22Rv1 (cell line): ENCODE data around the gene PCDH15.

ENCODE experiments used
- CTCF ChIP-seq: fragments of 450-650 bp; IDR thresholded peaks from 2 replicates; pipeline ENCODE4 v1.5.1; 2017; ENCODE audit warnings: mild to moderate bottlenecking
- ZFX ChIP-seq: fragments of 450-650 bp; IDR thresholded peaks from 2 replicates; pipeline ENCODE4 v1.6.1; 2017; ENCODE audit warnings: antibody characterized with exemption, borderline replicate concordance

- TF ChIP-seq CTCF = 0 out of 2 replicates have a peak, but pooled peaks have one; percentile 10
- TF ChIP-seq ZFX = no peak
Measured at GRCh38 chr10:54415483-54415882, 385.5 kb downstream of the PCDH15 start.
